Right ventricle myocardium inferior (tissue), 1 donor: ENCODE data around the gene CBFA2T2. TPM values are rescaled to one million over a fixed set of nuclear protein-coding genes. Genes with fewer than 3 reads are reported as not detected.
A peak's percentile ranks its signal among the peaks of the same experiment; 100 is the strongest.
"Not testable (repeated sequence)": the region's sequence is repeated elsewhere in the genome, so short reads cannot be mapped to it uniquely, and the experiment has no call there.

Source experiments
- ATAC-seq: fragments of 200-7000 bp; cut with Tn5 transposase; one replicate; pipeline ENCODE4 v1.9.1; 2020; ENCODE audit warnings: mild to moderate bottlenecking, moderate library complexity
- DNase-seq: peaks from one replicate; pipeline ENCODE4 v3.0.0; 2021; ENCODE audit errors: missing footprints
- intact Hi-C: fragments of 100-400 bp; cut with DNase I; formaldehyde crosslinking; loops from one replicate; pipeline ENCODE4 v1.11.0; 2022
- total RNA-seq: library from RNA; stranded (reverse); fragmentation: NEBNext Ultra II Directional; extraction: Animal tissue kit (Norgen Biotek cat#: 25700); gene quantifications from one replicate; pipeline ENCODE4 v1.2.1, GENCODE V29; 2021
- donor health status: DM: no; HTN: yes; CAD: no; lungs with severe emphysema.

CBFA2T2 gene
- total RNA-seq, 1 donor from 2014 or later = 11.3 TPM

- intact Hi-C loops = no loop called here
- DNase-seq (no peak), ATAC-seq (peak; percentile 27)
Measured at GRCh38 chr20:33465481-33466302, 24.2 kb upstream of the CBFA2T2 start.

- intact Hi-C loops = no loop called here
- ATAC-seq (no peak), DNase-seq (no peak)
Measured at GRCh38 chr20:33466303-33466646, 23.6 kb upstream of the CBFA2T2 start.

- DNase-seq (no peak), ATAC-seq (no peak)
- intact Hi-C loops = no loop called here
Measured at GRCh38 chr20:33470457-33470856, 19.4 kb upstream of the CBFA2T2 start.

- ATAC-seq = no peak
- intact Hi-C loops = no loop called here
Measured at GRCh38 chr20:33470866-33471265, 19.0 kb upstream of the CBFA2T2 start.

GRCh38 chr20:33472868-33473435 is 16.9 kb upstream of the CBFA2T2 start:
- ATAC-seq = no peak
- intact Hi-C loops = no loop called here
- DNase-seq = no peak

More at GRCh38 chr20:33470866-33471265, 19.0 kb upstream of the CBFA2T2 start:
- DNase-seq = no peak

GRCh38 chr20:33474097-33474873 is 15.6 kb upstream of the CBFA2T2 start:
- intact Hi-C loops = no loop called here
- no peak for ATAC-seq
- DNase-seq = no peak

- DNase-seq = no peak
- ATAC-seq = no peak
- intact Hi-C loops = no loop called here
Measured at GRCh38 chr20:33474963-33475362, 14.9 kb upstream of the CBFA2T2 start.

GRCh38 chr20:33475381-33476152 is 14.3 kb upstream of the CBFA2T2 start:
- intact Hi-C loops = no loop called here
- DNase-seq (no peak), ATAC-seq (no peak)

GRCh38 chr20:33477386-33478234 is 12.3 kb upstream of the CBFA2T2 start:
- intact Hi-C loops = no loop called here
- ATAC-seq = no peak
- no peak for DNase-seq

GRCh38 chr20:33480048-33480447 is 9.8 kb upstream of the CBFA2T2 start:
- ATAC-seq (no peak), DNase-seq (no peak)
- intact Hi-C loops = no loop called here

- intact Hi-C loops = no loop called here
- DNase-seq = no peak
- no peak for ATAC-seq
Measured at GRCh38 chr20:33481431-33481941, 8.4 kb upstream of the CBFA2T2 start.

- no peak for DNase-seq
- intact Hi-C loops = no loop called here
- no peak for ATAC-seq
Measured at GRCh38 chr20:33482581-33482980, 7.3 kb upstream of the CBFA2T2 start.

- intact Hi-C loops, ATAC-seq: not testable (repeated sequence)
Measured at GRCh38 chr20:33483186-33483585, 6.7 kb upstream of the CBFA2T2 start.

GRCh38 chr20:33488201-33488600 is 1.7 kb upstream of the CBFA2T2 start:
- DNase-seq (no peak), ATAC-seq (no peak)
- intact Hi-C loops = no loop called here

More at GRCh38 chr20:33483186-33483585, 6.7 kb upstream of the CBFA2T2 start:
- DNase-seq = not testable (repeated sequence)

- intact Hi-C loops, ATAC-seq, DNase-seq: not testable (repeated sequence)
Measured at GRCh38 chr20:33488661-33489494, 1.0 kb upstream of the CBFA2T2 start.

- DNase-seq (peak; percentile 99), ATAC-seq (peak; percentile 98)
- intact Hi-C loops = no loop called here
Measured at GRCh38 chr20:33489495-33490022, 337 bp upstream of the CBFA2T2 start.
